Body of pancreas (tissue), 4 donors: ENCODE results near the gene SAP130. TPM values are rescaled to one million over a fixed set of nuclear protein-coding genes. Genes with fewer than 3 reads are reported as not detected.

Experiments used
- ATAC-seq: fragments of 150-250 bp; one replicate; pipeline ENCODE4 v1.9.1; 2016
- DNase-seq, 4 donors: peaks; one replicate each; pipeline ENCODE4 v3.0.0-alpha.2; 2019
- H3K27ac ChIP-seq, 4 donors: fragments of 200-600 bp; sonication (generic); 1 replicate in 3 of 4; 2 replicates in 1 of 4; pipeline versions ENCODE4 v1.5.1 to v1.6.1; 2016 to 2019; ENCODE audit warnings: mild to moderate bottlenecking in 1 of 4, mixed read lengths in 1 of 4, moderate library complexity in 1 of 4
- H3K27me3 ChIP-seq, 2 donors: fragments of 200-600 bp; sonication (generic); one replicate each; pipeline ENCODE4 v1.6.0; 2016; ENCODE audit warnings: mild to moderate bottlenecking in 1 of 2
- H3K36me3 ChIP-seq, 2 donors: fragments of 200-600 bp; sonication (generic); replicated peaks in 1 of 2; 2 replicates each; pipeline ENCODE4 v1.5.1; 2016; ENCODE audit warnings: low read depth in 2 of 2; ENCODE audit not compliant: insufficient read depth in 1 of 2
- H3K4me1 ChIP-seq: fragments of 200-600 bp; sonication (generic); one replicate; pipeline ENCODE4 v1.6.0; 2016
- H3K4me3 ChIP-seq, 2 donors: fragments of 200-600 bp; sonication (generic); 1 replicate in 1 of 2; 2 replicates in 1 of 2; pipeline ENCODE4 v1.5.1; 2016 to 2019
- H3K9me3 ChIP-seq, 3 donors: fragments of 200-600 bp; sonication (generic); 1 replicate in 2 of 3; 2 replicates in 1 of 3; pipeline ENCODE4 v1.5.1; 2016
- CTCF ChIP-seq, 7 experiments: fragments of 450-650 bp in 4 of 7; fragments of 200-600 bp in 3 of 7; sonication (generic) in 3 of 7; IDR thresholded peaks; one replicate each; pipeline ENCODE4 v1.5.1; 2016 to 2019; ENCODE audit warnings: antibody characterized with exemption in 7 of 7
- POLR2A ChIP-seq, 3 donors: fragments of 450-650 bp; IDR thresholded peaks; one replicate each; pipeline ENCODE4 v1.6.1; 2016; ENCODE audit warnings: antibody characterized with exemption in 3 of 3, mild to moderate bottlenecking in 2 of 3
- WGBS, 2 donors: methylation state at CpG; one replicate each; pipeline ENCODE4 v1.1.5; 2017; 5-methylcytosine and 5-hydroxymethylcytosine counted together
- intact Hi-C: fragments of 100-400 bp; cut with DNase I; formaldehyde crosslinking; loops from one replicate; pipeline ENCODE4 v1.15.1; 2023
- total RNA-seq, 2 donors: library from RNA; depleted of rRNA; stranded (reverse); fragments of >200 nt; gene quantifications; one replicate each; pipeline ENCODE4 v1.1.0, GENCODE V29; 2016

Gene SAP130
- total RNA-seq, 2 donors from 2014 or later, result 4.4 to 4.6 TPM

GRCh38 chr2:128003463-128003862 lies 24.4 kb downstream of the SAP130 start:
- ATAC-seq (no peak), DNase-seq (no peak)
- Histone ChIP-seq H3K4me3 (no peak overlapping the region), H3K36me3 (peaks cover 8 to 22% of the 10 kb centered on the region in 2 donors), H3K27ac (no peak overlapping the region), H3K4me1 (no peaks in the 10 kb centered on the region), H3K27me3 (no peaks in the 10 kb centered on the region), H3K9me3 (no peaks in the 10 kb centered on the region)
- TF ChIP-seq POLR2A (IDR thresholded peaks at IDR 0.05) (no peak), CTCF (IDR thresholded peaks at IDR 0.05) (no peak)
- WGBS, 2 donors, result 68 to 74% methylated on average over 6 of the region's 6 CpGs
- intact Hi-C loops, result no loop called here

- Histone ChIP-seq H3K4me1 (no peaks in the 10 kb centered on the region), H3K4me3 (no peak overlapping the region), H3K27ac (no peak overlapping the region), H3K36me3 (peaks cover 15 to 25% of the 10 kb centered on the region in 2 donors), H3K9me3 (no peaks in the 10 kb centered on the region), H3K27me3 (no peaks in the 10 kb centered on the region)
- DNase-seq (peak in 1 of 4 donors; percentile 7), ATAC-seq (no peak)
- WGBS, 2 donors, result 59 to 64% methylated on average over 9 of the region's 9 CpGs
- TF ChIP-seq POLR2A (IDR thresholded peaks at IDR 0.05) (no peak), CTCF (IDR thresholded peaks at IDR 0.05) (no peak)
- intact Hi-C loops, result no loop called here
Measured at GRCh38 chr2:127996160-127996559, 31.7 kb downstream of the SAP130 start.

- no peaks in the 10 kb centered on the region for H3K27me3 ChIP-seq
- H3K36me3 ChIP-seq, result peaks cover 15 to 24% of the 10 kb centered on the region in 2 donors
- ATAC-seq, result no peak
- no peak overlapping the region for H3K27ac ChIP-seq
- DNase-seq, result no peak
- H3K4me3 ChIP-seq, result no peak overlapping the region
- H3K9me3 ChIP-seq, result no peaks in the 10 kb centered on the region
- intact Hi-C loops, result no loop called here
- 89 to 94% methylated on average over 7 of the region's 7 CpGs for WGBS, 2 donors
- TF ChIP-seq POLR2A (IDR thresholded peaks at IDR 0.05) (no peak), CTCF (IDR thresholded peaks at IDR 0.05) (no peak)
- H3K4me1 ChIP-seq, result no peaks in the 10 kb centered on the region
Measured at GRCh38 chr2:127995725-127996124, 32.1 kb downstream of the SAP130 start.

- WGBS, 2 donors, result 79 to 88% methylated on average over 2 of the region's 2 CpGs
- Histone ChIP-seq H3K9me3 (no peaks in the 10 kb centered on the region), H3K27ac (no peak overlapping the region), H3K4me1 (no peaks in the 10 kb centered on the region), H3K27me3 (no peaks in the 10 kb centered on the region), H3K36me3 (peaks cover 10 to 14% of the 10 kb centered on the region in 2 donors), H3K4me3 (no peak overlapping the region)
- TF ChIP-seq CTCF (IDR thresholded peaks at IDR 0.05) (no peak), POLR2A (IDR thresholded peaks at IDR 0.05) (no peak)
- intact Hi-C loops, result no loop called here
- DNase-seq (no peak), ATAC-seq (no peak)
Measured at GRCh38 chr2:127993659-127994058, 34.2 kb downstream of the SAP130 start.

- ATAC-seq (no peak), DNase-seq (no peak)
- intact Hi-C loops, result no loop called here
- H3K27me3 ChIP-seq, result no peaks in the 10 kb centered on the region
- TF ChIP-seq POLR2A (IDR thresholded peaks at IDR 0.05), result no peak
- no peak for TF ChIP-seq CTCF (IDR thresholded peaks at IDR 0.05)
- no peak overlapping the region for H3K27ac ChIP-seq
- no peak overlapping the region for H3K4me3 ChIP-seq
- peaks cover 7 to 17% of the 10 kb centered on the region in 2 donors for H3K36me3 ChIP-seq
- H3K9me3 ChIP-seq, result no peaks in the 10 kb centered on the region
- H3K4me1 ChIP-seq, result no peaks in the 10 kb centered on the region
- 82 to 86% methylated on average over 5 of the region's 5 CpGs for WGBS, 2 donors
Measured at GRCh38 chr2:127991742-127992141, 36.1 kb downstream of the SAP130 start.
